HL-60 (cell line): Measurements from ENCODE around the gene UNC5C.

Source experiments
- DNase-seq, 2 experiments: peaks; one replicate each; pipeline ENCODE4 v3.0.0-alpha.2; 2010 to 2020; ENCODE audit warnings: low read depth in 1 of 2, low spot score in 1 of 2
- H3K27ac ChIP-seq: fragments of 250-450 bp; sonication (Bioruptor Pico); replicated peaks from 2 replicates; pipeline ENCODE4 v1.5.1; 2020; ENCODE audit warnings: mild to moderate bottlenecking, moderate library complexity
- H3K27me3 ChIP-seq: fragments of 250-450 bp; sonication (Bioruptor Pico); 2 replicates; pipeline ENCODE4 v1.5.1; 2021; ENCODE audit warnings: mild to moderate bottlenecking, moderate library complexity; ENCODE audit not compliant: insufficient read depth, poor library complexity, severe bottlenecking
- H3K4me3 ChIP-seq: replicated peaks from 2 replicates; pipeline ENCODE4 v1.5.1; 2011; ENCODE audit warnings: mild to moderate bottlenecking, control low read depth, low read length; ENCODE audit not compliant: insufficient read depth
- GABPA ChIP-seq: IDR thresholded peaks from 2 replicates; pipeline ENCODE4 v1.6.1; 2012; ENCODE audit warnings: low read depth
- POLR2AphosphoS5 ChIP-seq: IDR thresholded peaks from 2 replicates; pipeline ENCODE4 v1.6.1; 2012; ENCODE audit warnings: low read depth
- SPI1 ChIP-seq: IDR thresholded peaks from 2 replicates; pipeline ENCODE4 v1.6.1; 2012; ENCODE audit warnings: low read depth, mild to moderate bottlenecking, borderline replicate concordance
- TF ChIP-seq, protein P1 (sequence below): IDR thresholded peaks from 2 replicates; pipeline ENCODE4 v1.6.1; 2012; ENCODE audit warnings: low read depth; ENCODE audit not compliant: insufficient replicate concordance
- TF ChIP-seq, protein P2 (sequence below): IDR thresholded peaks from one replicate; pipeline ENCODE4 v1.5.1; 2011; ENCODE audit warnings: low read length, control low read depth, inconsistent platforms; ENCODE audit not compliant: insufficient read depth

The UNC5C gene

DNA sequence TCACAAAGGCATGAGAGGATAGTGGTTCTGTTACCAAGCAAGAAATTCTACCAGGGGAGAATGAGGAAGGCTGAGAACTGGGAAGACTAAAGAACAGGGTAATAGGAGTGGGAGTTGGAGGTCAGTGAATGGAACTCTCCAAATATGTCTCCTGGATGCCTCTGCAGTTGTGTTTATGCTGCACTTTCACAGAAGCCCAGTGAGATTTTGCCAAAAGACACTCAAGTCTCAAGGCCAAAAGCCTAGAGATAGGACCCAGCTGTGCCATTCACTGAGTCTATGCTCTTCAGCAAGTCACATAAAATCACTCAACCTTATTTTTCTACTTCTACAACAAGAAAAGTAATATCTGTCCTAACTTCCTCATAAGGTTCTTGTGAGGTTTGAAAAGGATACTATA, 285.4 kb downstream of the UNC5C start:
- no peak for TF ChIP-seq POLR2AphosphoS5
- TF ChIP-seq, protein P1, sequence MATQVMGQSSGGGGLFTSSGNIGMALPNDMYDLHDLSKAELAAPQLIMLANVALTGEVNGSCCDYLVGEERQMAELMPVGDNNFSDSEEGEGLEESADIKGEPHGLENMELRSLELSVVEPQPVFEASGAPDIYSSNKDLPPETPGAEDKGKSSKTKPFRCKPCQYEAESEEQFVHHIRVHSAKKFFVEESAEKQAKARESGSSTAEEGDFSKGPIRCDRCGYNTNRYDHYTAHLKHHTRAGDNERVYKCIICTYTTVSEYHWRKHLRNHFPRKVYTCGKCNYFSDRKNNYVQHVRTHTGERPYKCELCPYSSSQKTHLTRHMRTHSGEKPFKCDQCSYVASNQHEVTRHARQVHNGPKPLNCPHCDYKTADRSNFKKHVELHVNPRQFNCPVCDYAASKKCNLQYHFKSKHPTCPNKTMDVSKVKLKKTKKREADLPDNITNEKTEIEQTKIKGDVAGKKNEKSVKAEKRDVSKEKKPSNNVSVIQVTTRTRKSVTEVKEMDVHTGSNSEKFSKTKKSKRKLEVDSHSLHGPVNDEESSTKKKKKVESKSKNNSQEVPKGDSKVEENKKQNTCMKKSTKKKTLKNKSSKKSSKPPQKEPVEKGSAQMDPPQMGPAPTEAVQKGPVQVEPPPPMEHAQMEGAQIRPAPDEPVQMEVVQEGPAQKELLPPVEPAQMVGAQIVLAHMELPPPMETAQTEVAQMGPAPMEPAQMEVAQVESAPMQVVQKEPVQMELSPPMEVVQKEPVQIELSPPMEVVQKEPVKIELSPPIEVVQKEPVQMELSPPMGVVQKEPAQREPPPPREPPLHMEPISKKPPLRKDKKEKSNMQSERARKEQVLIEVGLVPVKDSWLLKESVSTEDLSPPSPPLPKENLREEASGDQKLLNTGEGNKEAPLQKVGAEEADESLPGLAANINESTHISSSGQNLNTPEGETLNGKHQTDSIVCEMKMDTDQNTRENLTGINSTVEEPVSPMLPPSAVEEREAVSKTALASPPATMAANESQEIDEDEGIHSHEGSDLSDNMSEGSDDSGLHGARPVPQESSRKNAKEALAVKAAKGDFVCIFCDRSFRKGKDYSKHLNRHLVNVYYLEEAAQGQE = no peak
- TF ChIP-seq SPI1 = no peak
- TF ChIP-seq, protein P2, sequence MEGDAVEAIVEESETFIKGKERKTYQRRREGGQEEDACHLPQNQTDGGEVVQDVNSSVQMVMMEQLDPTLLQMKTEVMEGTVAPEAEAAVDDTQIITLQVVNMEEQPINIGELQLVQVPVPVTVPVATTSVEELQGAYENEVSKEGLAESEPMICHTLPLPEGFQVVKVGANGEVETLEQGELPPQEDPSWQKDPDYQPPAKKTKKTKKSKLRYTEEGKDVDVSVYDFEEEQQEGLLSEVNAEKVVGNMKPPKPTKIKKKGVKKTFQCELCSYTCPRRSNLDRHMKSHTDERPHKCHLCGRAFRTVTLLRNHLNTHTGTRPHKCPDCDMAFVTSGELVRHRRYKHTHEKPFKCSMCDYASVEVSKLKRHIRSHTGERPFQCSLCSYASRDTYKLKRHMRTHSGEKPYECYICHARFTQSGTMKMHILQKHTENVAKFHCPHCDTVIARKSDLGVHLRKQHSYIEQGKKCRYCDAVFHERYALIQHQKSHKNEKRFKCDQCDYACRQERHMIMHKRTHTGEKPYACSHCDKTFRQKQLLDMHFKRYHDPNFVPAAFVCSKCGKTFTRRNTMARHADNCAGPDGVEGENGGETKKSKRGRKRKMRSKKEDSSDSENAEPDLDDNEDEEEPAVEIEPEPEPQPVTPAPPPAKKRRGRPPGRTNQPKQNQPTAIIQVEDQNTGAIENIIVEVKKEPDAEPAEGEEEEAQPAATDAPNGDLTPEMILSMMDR = no peak
- TF ChIP-seq GABPA = no peak
- no peak for DNase-seq
- no peaks in the 10 kb centered on the region for H3K27me3 ChIP-seq
- H3K4me3 ChIP-seq = no peak overlapping the region
- no peak overlapping the region for H3K27ac ChIP-seq

DNA sequence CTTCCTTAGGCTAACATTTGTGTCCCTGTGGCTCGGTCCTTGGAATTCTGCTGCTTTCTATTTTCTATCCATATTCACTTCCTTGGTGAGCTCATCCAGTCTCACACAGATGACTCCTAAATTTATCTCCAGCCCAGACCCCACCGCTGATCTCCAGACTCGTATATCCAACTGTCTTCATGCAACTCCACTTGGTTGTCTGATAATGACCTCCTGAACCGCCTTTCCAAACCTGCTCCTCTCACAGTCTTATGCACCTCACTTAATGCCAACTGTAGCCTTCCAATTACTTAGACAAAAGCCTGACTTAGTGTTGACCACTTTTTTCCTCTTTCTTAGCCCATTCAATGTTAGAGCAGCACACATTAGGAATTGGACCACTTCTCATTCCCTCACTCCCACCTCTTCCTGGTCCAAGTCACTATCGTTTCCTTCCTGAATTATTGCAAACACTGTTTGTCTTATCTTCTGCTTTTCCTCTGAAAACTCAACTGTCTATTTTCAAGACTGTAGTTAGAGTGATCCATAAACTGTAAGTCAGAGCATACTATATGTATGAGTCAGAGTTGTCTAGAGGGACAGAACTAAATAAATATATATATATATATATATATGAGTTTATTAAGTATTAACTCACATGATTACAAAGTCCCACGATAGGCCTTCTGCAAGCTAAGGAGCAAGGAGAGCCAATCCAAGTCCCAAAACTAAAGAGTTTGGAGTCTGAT, 292.5 kb downstream of the UNC5C start:
- Histone ChIP-seq H3K4me3 (no peak overlapping the region), H3K27ac (no peak overlapping the region), H3K27me3 (no peaks in the 10 kb centered on the region)
- TF ChIP-seq POLR2AphosphoS5 = no peak
- no peak for TF ChIP-seq SPI1
- TF ChIP-seq, protein P1 = no peak
- TF ChIP-seq GABPA = no peak
- TF ChIP-seq, protein P2 = no peak
- no peak for DNase-seq

DNA sequence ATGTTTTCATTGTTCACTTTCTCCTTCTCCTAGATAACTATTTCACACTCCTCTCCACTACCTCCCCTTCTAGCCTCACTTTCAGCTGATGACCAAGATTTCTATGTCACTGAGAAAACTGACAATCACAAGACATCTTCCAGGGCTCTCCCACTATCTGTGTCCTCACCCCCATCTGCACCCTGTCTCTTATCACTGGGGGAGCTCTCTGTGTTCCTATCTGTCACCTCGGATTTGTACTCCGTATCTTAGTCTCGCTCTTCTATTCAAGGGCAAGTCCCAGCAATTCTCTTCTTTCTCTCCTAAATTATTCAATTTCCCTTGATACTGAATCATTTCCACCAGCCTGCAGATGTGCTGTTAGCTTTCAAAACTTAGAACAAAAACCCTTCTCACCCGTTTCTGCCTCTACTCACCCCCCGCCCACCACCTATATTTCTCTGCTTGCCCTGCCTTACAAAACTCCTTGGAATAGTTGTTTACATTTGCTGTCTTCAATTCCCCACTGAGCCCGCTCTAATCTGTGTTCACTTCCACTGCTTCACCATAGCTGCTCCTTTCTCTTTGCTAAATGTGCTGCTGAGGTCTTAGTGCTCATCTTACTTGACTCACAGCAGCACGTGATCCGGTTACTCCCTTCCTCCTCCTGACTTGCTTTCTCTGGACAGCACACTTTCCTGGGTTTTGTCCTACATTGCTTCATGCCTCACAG, 293.2 kb downstream of the UNC5C start:
- Histone ChIP-seq H3K4me3 (no peak overlapping the region), H3K27ac (no peak overlapping the region), H3K27me3 (no peaks in the 10 kb centered on the region)
- TF ChIP-seq, protein P1 = no peak
- no peak for TF ChIP-seq GABPA
- no peak for TF ChIP-seq POLR2AphosphoS5
- TF ChIP-seq, protein P2 = no peak
- no peak for TF ChIP-seq SPI1
- no peak for DNase-seq
